Esophagus muscularis mucosa (tissue), 4 donors: ENCODE data around the gene TMTC4. TPM values are rescaled to one million over a fixed set of nuclear protein-coding genes. Genes with fewer than 3 reads are reported as not detected.

ENCODE experiments used
- DNase-seq: peaks from one replicate; pipeline ENCODE4 v3.0.0-alpha.2; 2017; ENCODE audit errors: extremely low spot score
- H3K27ac ChIP-seq, 4 donors: fragments of 200-600 bp; sonication (generic); replicated peaks in 1 of 4; 1 replicate in 3 of 4; 2 replicates in 1 of 4; pipeline ENCODE4 v1.5.1; 2016 to 2019; ENCODE audit warnings: mild to moderate bottlenecking in 1 of 4
- H3K27me3 ChIP-seq, 4 donors: fragments of 200-600 bp; sonication (generic); one replicate each; pipeline versions ENCODE4 v1.5.1 to v1.6.0; 2016 to 2019
- H3K36me3 ChIP-seq, 4 donors: fragments of 200-600 bp; sonication (generic); one replicate each; pipeline ENCODE4 v1.5.1; 2016 to 2019
- H3K4me1 ChIP-seq, 4 donors: fragments of 200-600 bp; sonication (generic); one replicate each; pipeline ENCODE4 v1.5.1; 2016 to 2019
- H3K4me3 ChIP-seq, 4 donors: fragments of 200-600 bp; sonication (generic); 1 replicate in 2 of 4; 2 replicates in 2 of 4; pipeline ENCODE4 v1.5.1; 2016 to 2019; ENCODE audit warnings: mild to moderate bottlenecking in 4 of 4, moderate library complexity in 1 of 4
- H3K9me3 ChIP-seq, 4 donors: fragments of 200-600 bp; sonication (generic); 1 replicate in 3 of 4; 2 replicates in 1 of 4; pipeline ENCODE4 v1.5.1; 2016 to 2019
- EP300 ChIP-seq: sonication (generic); formaldehyde crosslinking; IDR thresholded peaks from one replicate; pipeline ENCODE4 v1.6.1; 2017; ENCODE audit warnings: antibody characterized with exemption
- POLR2A ChIP-seq: fragments of 450-650 bp; IDR thresholded peaks from one replicate; pipeline ENCODE4 v1.6.1; 2017; ENCODE audit warnings: antibody characterized with exemption, moderate library complexity, mild to moderate bottlenecking, low read depth
- POLR2AphosphoS5 ChIP-seq, 2 donors: sonication (generic); formaldehyde crosslinking; IDR thresholded peaks; one replicate each; pipeline ENCODE4 v1.6.1; 2017; ENCODE audit warnings: antibody characterized with exemption in 2 of 2
- WGBS: methylation state at CpG from one replicate; pipeline ENCODE4 v1.1.5; 2018; 5-methylcytosine and 5-hydroxymethylcytosine counted together
- intact Hi-C: fragments of 100-400 bp; cut with DNase I; formaldehyde crosslinking; loops from one replicate; pipeline ENCODE4 v1.15.1; 2023
- total RNA-seq, 4 donors: library from RNA; depleted of rRNA; stranded (reverse); fragments of >200 nt; gene quantifications; one replicate each; pipeline versions ENCODE4 v1.1.0 to v1.2.1, GENCODE V29; 2016
- TF ChIP-seq, protein P1 (sequence below), 3 experiments: fragments of 200-600 bp in 2 of 3; fragments of 450-650 bp in 1 of 3; sonication (generic) in 2 of 3; IDR thresholded peaks; one replicate each; pipeline ENCODE4 v1.5.1; 2017 to 2019; ENCODE audit warnings: antibody characterized with exemption in 3 of 3, mild to moderate bottlenecking in 2 of 3, moderate library complexity in 1 of 3

Gene TMTC4
- total RNA-seq, 4 donors from 2014 or later, result 7.1 to 13.7 (median 8.4) TPM

DNA sequence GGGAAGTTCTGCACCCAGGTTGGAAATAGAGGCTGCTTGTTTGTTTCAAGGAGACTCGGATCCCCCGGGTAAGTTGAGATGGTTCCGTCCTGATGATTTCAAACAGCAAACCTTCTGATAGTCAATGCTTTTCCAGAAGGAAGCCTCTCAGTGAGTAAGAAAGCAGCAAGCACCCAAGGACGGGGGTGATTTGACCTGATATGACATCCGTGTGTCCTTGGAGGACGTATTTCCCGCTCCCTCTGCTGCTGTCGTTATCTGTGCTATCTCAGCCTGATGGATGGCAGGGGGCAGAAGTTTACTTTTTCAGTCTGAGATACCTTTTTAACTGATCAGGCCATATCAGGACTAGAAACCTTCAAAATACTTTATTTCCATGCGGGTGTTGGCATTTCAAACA lies 80.3 kb downstream of the TMTC4 start:
- TF ChIP-seq, protein P1, sequence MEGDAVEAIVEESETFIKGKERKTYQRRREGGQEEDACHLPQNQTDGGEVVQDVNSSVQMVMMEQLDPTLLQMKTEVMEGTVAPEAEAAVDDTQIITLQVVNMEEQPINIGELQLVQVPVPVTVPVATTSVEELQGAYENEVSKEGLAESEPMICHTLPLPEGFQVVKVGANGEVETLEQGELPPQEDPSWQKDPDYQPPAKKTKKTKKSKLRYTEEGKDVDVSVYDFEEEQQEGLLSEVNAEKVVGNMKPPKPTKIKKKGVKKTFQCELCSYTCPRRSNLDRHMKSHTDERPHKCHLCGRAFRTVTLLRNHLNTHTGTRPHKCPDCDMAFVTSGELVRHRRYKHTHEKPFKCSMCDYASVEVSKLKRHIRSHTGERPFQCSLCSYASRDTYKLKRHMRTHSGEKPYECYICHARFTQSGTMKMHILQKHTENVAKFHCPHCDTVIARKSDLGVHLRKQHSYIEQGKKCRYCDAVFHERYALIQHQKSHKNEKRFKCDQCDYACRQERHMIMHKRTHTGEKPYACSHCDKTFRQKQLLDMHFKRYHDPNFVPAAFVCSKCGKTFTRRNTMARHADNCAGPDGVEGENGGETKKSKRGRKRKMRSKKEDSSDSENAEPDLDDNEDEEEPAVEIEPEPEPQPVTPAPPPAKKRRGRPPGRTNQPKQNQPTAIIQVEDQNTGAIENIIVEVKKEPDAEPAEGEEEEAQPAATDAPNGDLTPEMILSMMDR (IDR thresholded peaks at IDR 0.05), result no peak
- TF ChIP-seq POLR2A (no peak), POLR2AphosphoS5 (IDR thresholded peaks at IDR 0.05) (no peak), EP300 (no peak)
- H3K4me3 ChIP-seq, result no peak overlapping the region
- 83% methylated on average over 9 of the region's 9 CpGs for WGBS
- H3K4me1 ChIP-seq, result peaks cover 0 to under 1% (median 0%) of the 10 kb centered on the region in 4 donors
- H3K27ac ChIP-seq, result no peak overlapping the region
- DNase-seq, result no peak
- H3K9me3 ChIP-seq, result no peaks in the 10 kb centered on the region
- intact Hi-C loops, result no loop called here
- H3K27me3 ChIP-seq, result no peaks in the 10 kb centered on the region
- no peaks in the 10 kb centered on the region for H3K36me3 ChIP-seq

DNA sequence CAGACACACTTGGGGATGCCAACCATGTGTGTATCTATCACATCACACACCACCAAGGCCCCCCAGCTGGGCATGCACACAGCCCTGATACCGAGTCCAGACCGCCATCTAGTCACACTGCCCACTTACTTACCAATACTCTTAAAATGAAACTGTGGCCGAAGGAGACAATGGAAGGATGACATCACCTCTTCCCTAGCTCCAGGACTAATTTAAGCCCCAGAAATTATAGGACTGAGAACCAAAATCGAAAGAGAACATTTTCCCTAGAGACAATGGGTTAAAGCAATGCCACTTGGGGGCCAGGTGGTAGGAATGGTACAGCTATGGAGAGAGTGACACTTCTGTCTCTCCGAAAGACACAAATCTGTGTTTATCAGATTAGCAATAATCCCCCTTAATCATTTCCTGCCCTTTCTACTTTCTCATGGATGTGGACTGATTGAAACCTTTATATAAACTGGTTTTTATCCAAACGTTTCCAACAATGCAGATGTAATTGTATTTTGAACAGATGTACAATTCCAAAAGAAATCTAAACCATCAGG lies 85.3 kb downstream of the TMTC4 start:
- peaks cover 4 to 19% (median 14%) of the 10 kb centered on the region in 4 donors for H3K4me1 ChIP-seq
- H3K4me3 ChIP-seq, result peak overlapping the region in 3 of 4 donors; percentile 66 to 77 (median 75)
- TF ChIP-seq POLR2AphosphoS5 (IDR thresholded peaks at IDR 0.05) (no peak), POLR2A (no peak), EP300 (no peak)
- TF ChIP-seq, protein P1 (IDR thresholded peaks at IDR 0.05), result no peak
- intact Hi-C loops, result no loop called here
- H3K36me3 ChIP-seq, result no peaks in the 10 kb centered on the region
- WGBS, result 74% methylated on average over 6 of the region's 6 CpGs
- H3K27ac ChIP-seq, result no peak overlapping the region
- H3K9me3 ChIP-seq, result no peaks in the 10 kb centered on the region
- no peaks in the 10 kb centered on the region for H3K27me3 ChIP-seq
- DNase-seq, result no peak

DNA sequence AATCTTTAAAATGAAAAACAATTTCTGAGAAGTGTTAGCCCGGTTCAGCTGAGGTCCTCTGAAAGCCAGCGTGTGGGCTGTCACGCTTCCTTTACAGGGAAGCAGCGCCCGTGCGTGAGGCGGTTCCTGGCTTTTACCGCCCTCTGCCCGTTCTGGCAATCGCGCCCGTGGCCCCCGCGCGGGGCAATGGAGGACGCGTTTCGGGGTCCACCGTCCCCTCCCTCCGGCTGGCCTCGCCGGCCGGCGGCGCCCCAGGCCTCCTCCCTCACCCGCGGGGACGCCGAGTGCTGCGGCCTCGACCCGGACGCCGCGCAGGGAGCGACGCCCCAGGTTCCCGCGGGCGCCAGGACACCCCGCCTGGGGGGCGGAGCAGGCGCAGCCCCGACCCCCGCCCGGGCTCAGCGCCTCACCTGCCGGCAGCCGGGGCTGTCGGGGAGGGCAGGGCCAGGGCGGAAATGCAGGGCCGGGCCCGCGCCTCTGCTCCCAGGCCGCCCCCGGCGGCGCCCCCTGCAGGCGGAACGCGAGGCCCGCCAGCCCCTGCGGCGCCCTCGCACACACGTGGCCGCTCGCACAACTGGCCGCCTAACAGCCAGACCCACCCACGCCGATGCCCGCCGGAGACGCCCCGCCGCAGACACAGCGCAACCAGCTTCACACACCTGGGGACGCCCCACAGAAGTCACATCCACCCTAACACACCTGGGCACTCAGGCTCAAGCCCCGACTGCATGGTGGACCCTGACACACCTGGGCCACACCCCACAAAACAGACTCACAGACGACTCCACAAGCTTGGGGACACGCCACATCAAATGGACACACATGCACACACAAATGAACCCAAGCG lies 86.0 kb downstream of the TMTC4 start, which contains the start of gene GGACT:
Gene GGACT (minus strand): TSS at position 459 of the 847 bp plus-strand sequence. CDS start 56,198 bp downstream, outside the sequence.
- peak within 1 kb of the TSS; percentile 71 to 84 (median 76) for H3K27ac ChIP-seq
- peaks cover 4 to 19% (median 14%) of the 10 kb centered on the region in 4 donors for H3K4me1 ChIP-seq
- peak within 1 kb of the TSS; percentile 66 to 88 (median 76) for H3K4me3 ChIP-seq
- TF ChIP-seq POLR2AphosphoS5 (IDR thresholded peaks at IDR 0.05) (peak in 1 of 2 donors; percentile 7), POLR2A (no peak), EP300 (no peak)
- TF ChIP-seq, protein P1 (IDR thresholded peaks at IDR 0.05), result peak; percentile 63 to 86 (median 66)
- intact Hi-C loops, result no loop called here
- WGBS, result 26% methylated on average over 13 of the region's 82 CpGs
- no peaks in the 10 kb centered on the region for H3K27me3 ChIP-seq
- no peaks in the 10 kb centered on the region for H3K36me3 ChIP-seq
- no peak for DNase-seq
- no peaks in the 10 kb centered on the region for H3K9me3 ChIP-seq

DNA sequence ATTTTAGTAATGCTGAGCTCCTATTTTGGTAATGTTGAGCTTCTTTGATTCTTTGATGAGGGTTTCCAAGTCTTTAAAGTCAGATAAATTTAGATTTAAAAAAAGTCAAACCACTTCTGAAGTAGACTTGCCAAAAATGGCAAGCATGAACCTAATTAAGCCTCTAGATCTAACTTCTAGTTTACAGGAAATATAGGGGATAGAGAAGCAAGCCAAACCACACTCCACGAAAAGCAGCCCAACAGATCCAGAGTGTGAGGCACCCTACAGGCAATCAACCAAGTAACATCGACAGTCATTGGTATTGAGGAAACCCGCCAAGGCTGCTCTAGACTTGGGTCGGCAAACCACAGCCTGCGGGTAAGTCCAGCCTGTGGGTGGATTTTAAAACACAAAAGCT lies 89.7 kb downstream of the TMTC4 start:
- WGBS, result 84% methylated on average over 5 of the region's 5 CpGs
- DNase-seq, result no peak
- no peaks in the 10 kb centered on the region for H3K27me3 ChIP-seq
- H3K4me3 ChIP-seq, result no peak overlapping the region
- peaks cover 0 to 16% (median 5%) of the 10 kb centered on the region in 4 donors for H3K36me3 ChIP-seq
- intact Hi-C loops, result loop anchor here (5.0 kb wide), 1 partner anchor 87 kb away; the partner anchor contains the start of gene TMTC4
- peaks cover 4 to 19% (median 14%) of the 10 kb centered on the region in 4 donors for H3K4me1 ChIP-seq
- TF ChIP-seq POLR2AphosphoS5 (IDR thresholded peaks at IDR 0.05) (no peak), EP300 (no peak), POLR2A (no peak)
- TF ChIP-seq, protein P1 (IDR thresholded peaks at IDR 0.05), result no peak
- no peak overlapping the region for H3K27ac ChIP-seq
- H3K9me3 ChIP-seq, result no peaks in the 10 kb centered on the region
